Activated gamma-delta T cell (primary cell): ENCODE measurements around the gene P2RX2.

Experiments
- DNase-seq: peaks from one replicate; lab custom pipeline; 2025; lab: John Stamatoyannopoulos, UW

The P2RX2 gene

GRCh38 chr12:132603240-132604150, 15.1 kb upstream of the P2RX2 start:
- no peak for DNase-seq

- no peak for DNase-seq
These were observed 14.4 kb upstream of the P2RX2 start for GRCh38 chr12:132604151-132604618.

- DNase-seq, result no peak
These were observed 13.7 kb upstream of the P2RX2 start for GRCh38 chr12:132604668-132605441.

- no peak for DNase-seq
These were observed 12.7 kb upstream of the P2RX2 start for GRCh38 chr12:132605892-132606291.

- DNase-seq, result no peak
These were observed 12.1 kb upstream of the P2RX2 start for GRCh38 chr12:132606466-132606865.

GRCh38 chr12:132606927-132607326, 11.6 kb upstream of the P2RX2 start:
- no peak for DNase-seq

GRCh38 chr12:132608231-132609171, 10.1 kb upstream of the P2RX2 start:
- no peak for DNase-seq

- DNase-seq, result no peak
These were observed 8.4 kb upstream of the P2RX2 start, which contains the start of gene LRCOL1 for GRCh38 chr12:132610051-132610759. Gene LRCOL1 (minus strand): TSS chr12:132610582. CDS start chr12:132606251, 4,331 bp downstream.

GRCh38 chr12:132610866-132611602, 7.5 kb upstream of the P2RX2 start:
- DNase-seq, result no peak

- DNase-seq, result no peak
These were observed 7.0 kb upstream of the P2RX2 start for GRCh38 chr12:132611620-132612019.

- no peak for DNase-seq
These were observed 4.5 kb upstream of the P2RX2 start for GRCh38 chr12:132614029-132614428.

- DNase-seq, result no peak
These were observed 3.6 kb upstream of the P2RX2 start for GRCh38 chr12:132614861-132615578.

GRCh38 chr12:132615579-132616038, 3.0 kb upstream of the P2RX2 start:
- no peak for DNase-seq

- no peak for DNase-seq
These were observed 1.4 kb upstream of the P2RX2 start for GRCh38 chr12:132617135-132617701.

- no peak for DNase-seq
These were observed 524 bp upstream of the P2RX2 start for GRCh38 chr12:132617822-132618682.

- no peak for DNase-seq
These were observed 452 bp downstream of the P2RX2 start for GRCh38 chr12:132619071-132619385.

- DNase-seq, result no peak
These were observed 973 bp downstream of the P2RX2 start for GRCh38 chr12:132619386-132620112.
